Common myeloid progenitor, CD34-positive (primary cell): ENCODE data around the gene ZCCHC18.

Experiments
- CTCF ChIA-PET: fragments of 350-600 bp; sonication (Branson Sonifier 250); formaldehyde crosslinking; loops from one replicate; lab custom pipeline; 2021; ENCODE audit warnings: antibody characterized with exemption; lab: Charles Lee
- POLR2A ChIA-PET: fragments of 350-600 bp; sonication (Branson Sonifier 250); formaldehyde crosslinking; loops from one replicate; lab custom pipeline; 2021; ENCODE audit warnings: antibody characterized with exemption; lab: Charles Lee
- DNase-seq, 3 donors: peaks; one replicate each; pipeline versions ENCODE4 v3.0.0 to v3.0.0-alpha.2; 2013
- H3K27ac ChIP-seq, 2 experiments: 1 replicate in 1 of 2; 2 replicates in 1 of 2; pipeline ENCODE4 v1.7.0; 2013; ENCODE audit warnings: inconsistent platforms in 2 of 2, low read length in 2 of 2, mild to moderate bottlenecking in 2 of 2, low read depth in 1 of 2, moderate library complexity in 1 of 2; ENCODE audit not compliant: severe bottlenecking in 2 of 2, insufficient read depth in 1 of 2, poor library complexity in 1 of 2
- H3K27me3 ChIP-seq, 5 experiments: replicated peaks in 2 of 5; 1 replicate in 3 of 5; 2 replicates in 2 of 5; pipeline versions ENCODE4 v1.6.1 to v1.7.0; 2013; ENCODE audit warnings: low read length in 4 of 5, mild to moderate bottlenecking in 2 of 5, moderate library complexity in 2 of 5, inconsistent platforms in 1 of 5; ENCODE audit not compliant: insufficient read depth in 5 of 5, control insufficient read depth in 4 of 5
- H3K36me3 ChIP-seq, 4 experiments: 1 replicate in 2 of 4; 2 replicates in 2 of 4; pipeline versions ENCODE4 v1.6.1 to v1.7.0; 2013; ENCODE audit warnings: low read length in 3 of 4, control low read depth in 1 of 4, mild to moderate bottlenecking in 1 of 4; ENCODE audit not compliant: control insufficient read depth in 4 of 4, insufficient read depth in 4 of 4
- H3K4me1 ChIP-seq, 4 experiments: 1 replicate in 3 of 4; 2 replicates in 1 of 4; pipeline versions ENCODE4 v1.6.1 to v1.7.1; 2013; ENCODE audit warnings: low read length in 3 of 4, mild to moderate bottlenecking in 3 of 4, control low read depth in 1 of 4, inconsistent platforms in 1 of 4, moderate library complexity in 1 of 4; ENCODE audit not compliant: control insufficient read depth in 4 of 4, insufficient read depth in 4 of 4; ENCODE audit errors: control extremely low read depth in 1 of 4
- H3K4me3 ChIP-seq, 7 experiments: 1 replicate in 4 of 7; 2 replicates in 3 of 7; pipeline versions ENCODE4 v1.5.1 to v1.7.0; 2013; ENCODE audit warnings: mild to moderate bottlenecking in 7 of 7, low read length in 6 of 7, moderate library complexity in 6 of 7, inconsistent platforms in 2 of 7, low read depth in 2 of 7, control low read depth in 1 of 7; ENCODE audit not compliant: insufficient read depth in 4 of 7, control insufficient read depth in 1 of 7; ENCODE audit errors: extremely low read depth in 1 of 7
- H3K9me3 ChIP-seq, 5 experiments: 1 replicate in 4 of 5; 2 replicates in 1 of 5; pipeline versions ENCODE4 v1.6.1 to v1.7.1; 2013; ENCODE audit warnings: low read length in 4 of 5, mild to moderate bottlenecking in 2 of 5, inconsistent platforms in 1 of 5, low read depth in 1 of 5, moderate library complexity in 1 of 5; ENCODE audit not compliant: control insufficient read depth in 4 of 5, insufficient read depth in 2 of 5; ENCODE audit errors: control extremely low read depth in 1 of 5
- WGBS: methylation state at CpG from one replicate; pipeline ENCODE4 v1.1.5; 2013; ENCODE audit not compliant: insufficient coverage; 5-methylcytosine and 5-hydroxymethylcytosine counted together

The ZCCHC18 gene

GRCh38 chrX:104085477-104085876 is 26.8 kb upstream of the ZCCHC18 start:
- Histone ChIP-seq H3K4me1 (no peaks in the 10 kb centered on the region), H3K4me3 (no peak overlapping the region), H3K27ac (no peak overlapping the region), H3K36me3 (no peaks in the 10 kb centered on the region), H3K27me3 (peaks cover 0 to 8% (median 2%) of the 10 kb centered on the region in 5 experiments), H3K9me3 (no peaks in the 10 kb centered on the region)
- WGBS = 89% methylated on average over 7 of the region's 7 CpGs
- DNase-seq = no peak
- POLR2A ChIA-PET = no interaction called here
- CTCF ChIA-PET = no interaction called here

GRCh38 chrX:104085919-104086318 is 26.4 kb upstream of the ZCCHC18 start:
- CTCF ChIA-PET = no interaction called here

GRCh38 chrX:104098151-104098808 is 14.0 kb upstream of the ZCCHC18 start:
- Histone ChIP-seq H3K9me3 (no peaks in the 10 kb centered on the region), H3K4me3 (peak overlapping the region in 1 of 7 experiments; percentile 23), H3K36me3 (no peaks in the 10 kb centered on the region), H3K27ac (no peak overlapping the region), H3K4me1 (no peaks in the 10 kb centered on the region), H3K27me3 (peaks cover 0 to 3% (median 0%) of the 10 kb centered on the region in 5 experiments)
- DNase-seq = peak; percentile 81 to 90 (median 88)
- POLR2A ChIA-PET = no interaction called here
- 0% methylated on average over 1 of the region's 4 CpGs for WGBS
- CTCF ChIA-PET = interaction anchor here (1.0 to 2.5 kb wide), 5 partner anchors 13 to 254 kb away, joined by 4 to 18 read pairs (median 8); partner anchors contain the start of gene ZCCHC18

More at GRCh38 chrX:104085919-104086318, 26.4 kb upstream of the ZCCHC18 start:
- WGBS = 91% methylated on average over 6 of the region's 7 CpGs
- POLR2A ChIA-PET = no interaction called here
- Histone ChIP-seq H3K27ac (no peak overlapping the region), H3K27me3 (peaks cover 0 to 8% (median 4%) of the 10 kb centered on the region in 5 experiments), H3K36me3 (no peaks in the 10 kb centered on the region), H3K9me3 (no peaks in the 10 kb centered on the region), H3K4me1 (no peaks in the 10 kb centered on the region), H3K4me3 (no peak overlapping the region)
- no peak for DNase-seq

- CTCF ChIA-PET = interaction anchor here (1.0 to 2.5 kb wide), 5 partner anchors 13 to 254 kb away, joined by 4 to 18 read pairs (median 8); partner anchors contain the start of gene ZCCHC18
Measured at GRCh38 chrX:104098919-104099318, 13.4 kb upstream of the ZCCHC18 start.

GRCh38 chrX:104104676-104105075 is 7.6 kb upstream of the ZCCHC18 start:
- Histone ChIP-seq H3K9me3 (no peaks in the 10 kb centered on the region), H3K27ac (no peak overlapping the region), H3K4me3 (no peak overlapping the region), H3K27me3 (no peaks in the 10 kb centered on the region), H3K36me3 (no peaks in the 10 kb centered on the region), H3K4me1 (no peaks in the 10 kb centered on the region)
- no peak for DNase-seq
- 77% methylated on average over 10 of the region's 10 CpGs for WGBS
- CTCF ChIA-PET = no interaction called here
- POLR2A ChIA-PET = no interaction called here

More at GRCh38 chrX:104098919-104099318, 13.4 kb upstream of the ZCCHC18 start:
- H3K27ac ChIP-seq = no peak overlapping the region
- no peaks in the 10 kb centered on the region for H3K9me3 ChIP-seq
- H3K4me1 ChIP-seq = no peaks in the 10 kb centered on the region
- POLR2A ChIA-PET = no interaction called here
- H3K27me3 ChIP-seq = peaks cover 0 to under 1% (median 0%) of the 10 kb centered on the region in 5 experiments
- DNase-seq = peak in 1 of 3 donors; percentile 5
- no peaks in the 10 kb centered on the region for H3K36me3 ChIP-seq
- no peak overlapping the region for H3K4me3 ChIP-seq

GRCh38 chrX:104105330-104106262 is 6.7 kb upstream of the ZCCHC18 start:
- H3K27ac ChIP-seq = no peak overlapping the region
- no peaks in the 10 kb centered on the region for H3K36me3 ChIP-seq
- 81% methylated on average over 6 of the region's 11 CpGs for WGBS
- DNase-seq = no peak
- no peaks in the 10 kb centered on the region for H3K27me3 ChIP-seq
- H3K4me3 ChIP-seq = no peak overlapping the region
- H3K9me3 ChIP-seq = no peaks in the 10 kb centered on the region
- no peaks in the 10 kb centered on the region for H3K4me1 ChIP-seq
- ChIA-PET CTCF (no interaction called here), POLR2A (no interaction called here)
